Measurements from ENCODE around the gene FILIP1L.

The FILIP1L gene

DNA sequence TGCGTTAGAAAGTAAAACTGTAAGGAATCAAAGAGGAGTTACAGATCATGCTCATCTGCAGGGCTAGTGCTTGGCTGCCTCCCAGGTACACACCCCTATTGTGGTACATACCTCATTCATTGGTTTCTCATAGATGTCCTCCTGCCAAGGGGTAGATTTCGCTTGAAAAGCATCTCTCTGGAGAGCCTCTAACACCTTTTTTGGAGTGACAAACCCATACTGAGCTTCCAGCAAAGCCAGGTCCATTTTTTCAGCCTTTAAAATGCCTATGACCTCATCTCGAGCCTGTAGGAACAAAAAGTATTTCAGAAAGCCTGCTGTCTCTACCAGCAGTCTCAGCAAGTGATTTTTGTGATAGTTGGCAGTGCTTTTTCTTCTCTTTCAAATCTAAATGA lies 184.6 kb downstream of the FILIP1L start:
- no peak for DNase-seq (ENCODE audit: extremely low read depth in 1 of 2, low read depth in 1 of 2)

DNA sequence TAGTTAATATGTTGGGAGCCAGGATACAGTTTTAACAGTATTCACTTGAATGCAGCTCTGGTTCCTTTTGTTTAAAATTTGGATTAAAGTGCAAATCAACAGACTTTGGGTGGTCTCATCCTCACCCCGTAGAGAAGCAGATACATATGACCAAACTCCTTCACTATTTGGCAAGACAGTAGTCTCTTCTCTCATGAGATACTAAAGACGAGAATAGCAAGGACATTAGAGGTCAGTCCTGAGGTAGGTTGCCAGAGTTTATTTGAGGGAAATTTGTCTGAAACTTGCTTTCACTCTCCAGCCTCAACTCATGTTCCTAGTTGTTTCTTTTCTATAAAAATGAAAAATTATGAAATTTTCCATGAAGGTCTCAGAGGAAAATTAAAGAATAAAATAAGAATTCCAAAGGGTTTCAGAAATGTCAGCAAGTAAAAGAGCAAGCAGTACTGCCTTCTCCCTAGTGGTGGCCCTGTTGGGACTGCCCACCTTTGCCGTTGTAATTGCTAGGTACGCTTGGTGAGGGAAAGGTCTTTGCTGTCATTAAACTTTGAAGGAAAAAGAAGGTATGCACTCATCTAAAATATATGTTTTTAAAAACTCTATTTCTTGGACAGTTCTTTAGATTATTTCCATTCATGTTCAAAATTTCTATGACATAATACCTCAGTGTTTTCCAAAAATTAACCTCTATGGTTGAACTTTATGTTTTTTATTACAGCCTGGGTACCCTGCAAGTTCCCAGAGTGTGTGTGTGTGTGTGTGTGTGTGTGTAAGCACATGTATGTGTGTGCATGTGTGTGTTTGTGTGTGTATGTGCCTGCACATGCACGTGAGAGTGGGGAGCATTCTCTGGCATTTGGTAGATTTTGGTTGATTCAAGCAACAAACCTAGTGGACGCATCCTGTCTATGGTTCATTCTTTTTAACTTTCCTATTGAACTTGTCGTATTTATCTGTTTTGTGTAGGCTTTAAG lies 185.2 kb downstream of the FILIP1L start:
- no peak for DNase-seq (ENCODE audit: extremely low read depth in 1 of 2, low read depth in 1 of 2)

DNA sequence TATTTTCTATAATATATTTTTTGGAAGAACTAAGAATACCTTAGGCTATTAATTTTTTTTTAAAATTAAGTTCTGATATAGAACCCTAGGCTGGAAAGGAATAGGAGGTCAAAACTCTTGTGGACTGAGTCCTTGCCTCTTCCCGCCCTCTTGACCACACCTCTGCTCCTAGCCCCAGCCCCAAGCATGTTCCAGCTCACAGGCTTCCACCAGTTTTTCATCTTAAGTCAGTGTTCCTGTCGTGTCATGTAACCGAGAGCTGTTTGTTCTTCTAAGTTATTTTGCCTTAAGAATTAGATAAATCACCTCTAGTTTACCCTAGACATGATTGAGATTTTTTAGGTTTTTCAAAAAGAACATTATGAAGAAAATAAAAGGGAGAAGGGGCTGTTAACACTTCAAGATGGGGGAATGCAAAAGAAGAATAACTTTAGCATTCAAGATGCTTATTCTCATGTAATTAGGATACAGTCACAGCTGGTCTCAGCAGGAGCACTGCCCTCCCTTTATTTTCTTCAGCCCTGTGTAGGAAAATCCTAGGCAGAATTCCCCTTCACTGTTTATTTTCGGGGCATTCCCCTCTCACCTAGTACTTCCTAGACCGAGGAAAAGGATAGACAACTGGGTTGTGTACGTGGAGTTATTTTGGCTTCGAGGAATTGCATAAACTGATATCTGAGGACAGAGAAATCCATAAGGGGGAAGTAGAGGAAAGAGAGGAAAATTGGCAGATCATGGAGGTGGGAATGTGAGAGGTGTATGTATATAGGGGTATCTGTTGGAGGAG lies 186.4 kb downstream of the FILIP1L start:
- no peak for DNase-seq (ENCODE audit: extremely low read depth in 1 of 2, low read depth in 1 of 2)

DNA sequence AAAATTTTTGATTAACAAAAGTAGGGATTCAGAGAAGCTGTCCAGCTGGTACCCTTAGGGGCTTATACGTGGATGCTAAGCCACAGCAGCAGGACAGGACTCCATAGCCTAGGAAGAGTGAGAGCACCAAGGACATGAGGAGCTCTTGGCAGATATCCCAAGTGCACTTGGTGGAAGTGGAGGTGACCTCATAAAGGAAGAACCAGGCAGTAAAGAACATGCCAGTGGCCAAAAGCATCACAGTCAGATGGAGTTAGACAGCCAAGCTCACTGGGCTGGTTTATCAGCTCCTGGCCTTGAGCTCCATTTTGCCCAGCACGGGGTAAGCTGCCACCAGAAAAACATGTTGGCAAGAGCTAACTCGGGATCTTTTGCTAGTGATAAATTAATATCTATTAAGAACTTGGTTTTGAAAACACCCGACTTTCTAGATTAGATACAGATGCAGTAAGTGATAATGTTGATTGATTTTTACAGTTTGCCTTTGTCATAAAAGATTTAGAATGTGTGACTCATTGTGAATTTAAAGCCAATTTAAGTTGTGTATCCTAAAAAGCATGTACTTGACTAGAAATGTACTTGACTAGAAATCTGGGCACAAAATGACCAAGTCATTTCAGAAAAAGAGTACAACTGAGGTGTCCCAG lies 188.6 kb downstream of the FILIP1L start:
- no peak for DNase-seq (ENCODE audit: extremely low read depth in 1 of 2, low read depth in 1 of 2)

DNA sequence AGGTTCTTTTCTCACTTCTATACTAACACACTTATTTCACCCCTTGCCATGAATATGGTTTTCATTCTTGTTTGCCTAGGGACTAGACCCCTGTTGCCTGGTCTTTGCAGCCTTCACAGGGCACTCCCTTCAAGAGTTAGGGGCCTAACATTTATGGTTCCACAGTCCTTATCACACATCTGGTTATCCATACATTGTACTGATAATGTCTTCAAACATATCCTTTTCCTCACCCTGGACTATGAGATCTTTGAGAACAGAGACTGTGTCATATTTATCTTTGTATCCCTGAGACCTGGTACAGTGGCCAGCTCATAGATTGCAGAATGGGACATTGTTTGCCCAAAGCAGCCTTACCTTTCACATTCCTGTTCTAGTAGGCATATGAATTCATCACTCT lies 190.4 kb downstream of the FILIP1L start:
- no peak for DNase-seq (ENCODE audit: extremely low read depth in 1 of 2, low read depth in 1 of 2)

DNA sequence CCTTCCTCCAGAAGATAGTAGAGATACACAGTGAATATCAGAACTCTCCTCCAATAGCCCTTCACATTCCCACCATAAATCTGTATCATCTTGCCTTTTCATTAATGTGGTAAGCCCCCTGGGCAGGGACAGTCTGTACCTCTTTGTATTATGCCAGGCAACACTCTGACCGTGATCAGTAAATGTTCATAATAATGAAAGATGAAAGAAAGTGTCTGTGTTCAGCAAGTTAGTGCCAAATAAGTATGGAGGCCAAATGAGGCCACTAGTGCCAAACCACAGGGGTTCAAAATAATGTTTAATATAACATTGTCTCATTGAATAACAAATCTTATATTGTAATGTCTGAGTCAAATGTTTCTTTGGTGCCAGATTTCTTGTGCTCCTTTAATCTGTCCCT lies 192.3 kb downstream of the FILIP1L start:
- DNase-seq (ENCODE audit: extremely low read depth in 1 of 2, low read depth in 1 of 2), result no peak

DNA sequence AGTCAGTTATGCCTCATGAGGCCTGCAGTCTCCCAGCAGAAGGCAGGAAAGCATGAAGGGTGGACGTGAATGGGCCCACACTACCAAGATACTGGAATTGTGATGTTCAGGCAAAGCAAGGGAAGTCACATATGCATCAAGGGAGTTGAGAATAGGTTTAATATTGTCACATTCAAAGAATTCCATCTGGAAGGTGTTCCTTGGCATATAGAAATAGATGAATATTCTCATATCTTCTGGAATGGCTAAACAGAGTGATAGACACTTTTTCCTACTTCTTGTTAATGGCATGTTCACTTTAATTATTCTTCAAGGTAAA lies 193.0 kb downstream of the FILIP1L start:
- no peak for DNase-seq (ENCODE audit: extremely low read depth in 1 of 2, low read depth in 1 of 2)

DNA sequence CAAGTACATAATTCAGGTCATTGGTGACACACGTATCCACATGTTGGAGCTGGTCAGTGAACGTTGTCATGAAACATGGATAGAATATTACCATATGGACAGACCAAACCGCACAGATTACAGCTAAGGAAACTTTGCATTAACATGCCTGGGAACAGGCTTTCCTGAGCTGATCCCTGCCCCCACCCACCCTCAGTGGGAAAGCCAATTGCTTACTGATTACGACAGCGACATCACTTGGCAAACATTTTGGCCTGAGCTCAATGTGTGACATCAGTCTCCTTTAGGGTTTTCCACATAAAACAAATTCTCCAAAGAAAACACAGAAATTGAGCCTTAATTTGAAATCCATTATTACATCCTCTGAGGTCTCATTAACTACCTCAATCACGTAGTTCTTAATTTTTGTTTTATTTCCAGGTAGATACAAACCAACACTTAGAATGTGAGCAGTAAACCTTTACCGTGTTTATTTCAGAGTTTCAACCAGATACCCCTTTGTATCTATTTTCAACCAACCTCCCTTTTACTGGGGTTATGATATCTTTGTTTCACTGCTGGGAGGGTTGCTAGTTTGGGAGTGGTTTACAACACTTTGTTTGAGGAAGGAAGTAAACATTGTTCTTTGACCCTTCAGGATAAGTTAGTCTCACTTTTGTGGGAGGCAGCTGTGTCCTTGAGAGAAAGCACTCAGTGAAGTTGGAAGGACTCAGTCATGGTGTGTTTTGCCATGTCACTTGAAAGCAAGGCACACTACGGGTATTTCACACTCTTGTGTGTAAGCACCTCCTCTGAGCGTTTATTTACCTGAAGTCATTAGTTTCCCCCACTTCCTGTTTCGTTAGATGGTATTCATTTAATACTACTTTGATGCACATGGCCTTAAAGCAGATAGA lies 193.6 kb downstream of the FILIP1L start:
- DNase-seq (ENCODE audit: extremely low read depth in 1 of 2, low read depth in 1 of 2), result no peak

DNA sequence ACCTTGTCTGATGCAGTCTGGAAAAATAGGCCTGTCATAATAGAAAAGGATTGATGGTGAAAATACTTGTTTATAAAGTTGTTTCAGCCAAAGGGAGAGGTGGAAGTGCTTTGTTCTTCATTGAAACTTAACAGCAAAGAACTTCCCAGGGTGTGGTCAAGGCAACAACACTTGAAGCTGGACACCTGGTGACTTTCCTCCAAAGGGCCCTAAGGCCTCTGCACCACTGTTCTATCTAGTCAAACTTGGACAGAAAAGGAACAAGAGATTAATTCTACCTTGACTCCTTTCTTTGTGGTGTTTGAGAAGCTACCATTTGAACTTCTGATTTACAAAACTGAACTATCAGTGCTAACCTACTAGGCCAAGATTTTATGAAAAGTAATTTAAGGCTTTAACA lies 194.6 kb downstream of the FILIP1L start:
- no peak for DNase-seq (ENCODE audit: extremely low read depth in 1 of 2, low read depth in 1 of 2)

DNA sequence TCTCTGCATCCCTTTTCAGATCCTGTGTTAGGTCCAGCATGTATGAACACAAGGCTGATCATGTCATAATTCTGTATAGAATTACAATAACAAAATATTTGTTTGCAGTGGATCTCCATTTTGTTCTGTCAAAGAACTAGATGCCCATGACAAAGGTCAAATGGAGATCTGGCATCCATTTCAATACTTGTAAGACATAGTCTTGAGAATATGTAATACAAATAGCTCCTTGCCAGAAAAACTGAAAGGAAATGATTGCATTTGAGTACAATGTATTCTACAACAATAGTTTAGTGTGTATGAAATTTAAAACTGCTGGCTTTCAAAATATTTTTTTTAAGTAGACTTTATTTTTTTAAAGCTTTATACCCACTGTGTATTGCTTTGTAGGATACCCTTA lies 195.6 kb downstream of the FILIP1L start:
- DNase-seq (ENCODE audit: extremely low read depth in 1 of 2, low read depth in 1 of 2), result no peak

DNA sequence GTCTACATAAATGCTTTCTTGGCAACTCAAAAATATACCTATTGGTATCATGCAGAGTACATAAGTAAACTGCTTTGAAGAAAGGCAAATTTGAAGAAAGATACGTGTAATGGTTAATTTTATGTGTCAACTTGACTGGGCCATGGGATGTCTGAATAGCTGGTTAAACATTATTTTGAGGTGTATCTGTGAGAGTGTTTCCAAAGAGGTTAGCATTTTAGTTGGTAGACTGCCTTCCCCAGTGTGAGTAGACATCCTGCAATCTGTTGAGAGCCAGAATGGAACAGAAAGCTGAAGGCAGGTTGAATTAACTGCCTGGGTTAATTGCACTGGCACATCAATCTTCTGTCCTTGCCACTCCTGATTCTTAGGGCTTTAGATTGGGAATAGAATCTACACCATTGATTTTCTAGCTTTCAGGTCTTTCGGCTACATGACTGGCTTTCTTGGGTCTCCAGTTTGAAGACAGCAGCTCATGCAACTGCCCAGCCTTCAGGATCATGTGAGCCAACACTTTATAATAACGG lies 198.3 kb downstream of the FILIP1L start:
- no peak for DNase-seq (ENCODE audit: extremely low read depth in 1 of 2, low read depth in 1 of 2)

DNA sequence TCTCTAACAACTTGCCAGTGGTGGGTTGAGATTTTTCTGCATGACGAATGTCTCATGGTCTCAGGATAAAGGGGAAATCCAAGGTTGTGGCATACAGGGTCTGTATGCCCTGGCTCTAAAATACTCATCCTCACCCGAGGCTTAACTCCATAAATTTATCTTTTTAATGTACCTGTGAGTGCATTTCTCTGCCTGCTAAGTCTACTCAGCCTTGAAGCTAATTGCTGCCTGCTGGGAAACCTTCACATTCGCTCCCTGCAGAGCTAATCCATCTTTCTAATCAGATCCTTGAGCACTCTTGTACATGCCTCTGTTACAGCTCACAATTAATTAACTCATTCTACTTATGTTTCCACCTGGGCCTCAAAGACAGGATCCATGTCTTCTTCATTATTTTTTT lies 202.9 kb downstream of the FILIP1L start:
- no peak for DNase-seq (ENCODE audit: extremely low read depth in 1 of 2, low read depth in 1 of 2)

DNA sequence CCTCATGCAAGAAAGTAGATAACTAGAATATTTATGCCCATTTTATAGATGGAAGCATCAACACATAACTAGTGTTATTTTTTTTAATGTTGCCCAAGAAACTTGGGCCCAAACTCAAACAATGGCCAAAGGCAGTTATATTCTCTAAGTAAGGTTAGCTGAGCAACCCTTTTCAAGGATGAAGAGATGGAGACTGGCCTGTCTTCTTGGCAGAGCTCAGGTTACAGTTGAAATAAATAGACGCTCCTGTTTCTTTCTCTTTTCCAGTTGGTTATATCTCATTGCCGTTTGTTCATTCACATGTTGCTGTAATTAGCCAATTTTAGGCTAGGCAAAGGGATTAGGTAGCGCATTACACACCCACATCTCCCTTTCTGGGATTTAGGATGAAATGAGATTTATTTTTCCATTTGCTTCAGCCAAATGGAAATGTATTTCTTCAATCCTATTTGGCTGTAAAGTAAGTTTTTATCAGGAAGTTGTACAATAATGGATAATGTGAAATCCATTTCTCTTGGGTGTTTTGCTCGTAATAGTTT lies 203.5 kb downstream of the FILIP1L start:
- DNase-seq (ENCODE audit: extremely low read depth in 1 of 2, low read depth in 1 of 2), result no peak

DNA sequence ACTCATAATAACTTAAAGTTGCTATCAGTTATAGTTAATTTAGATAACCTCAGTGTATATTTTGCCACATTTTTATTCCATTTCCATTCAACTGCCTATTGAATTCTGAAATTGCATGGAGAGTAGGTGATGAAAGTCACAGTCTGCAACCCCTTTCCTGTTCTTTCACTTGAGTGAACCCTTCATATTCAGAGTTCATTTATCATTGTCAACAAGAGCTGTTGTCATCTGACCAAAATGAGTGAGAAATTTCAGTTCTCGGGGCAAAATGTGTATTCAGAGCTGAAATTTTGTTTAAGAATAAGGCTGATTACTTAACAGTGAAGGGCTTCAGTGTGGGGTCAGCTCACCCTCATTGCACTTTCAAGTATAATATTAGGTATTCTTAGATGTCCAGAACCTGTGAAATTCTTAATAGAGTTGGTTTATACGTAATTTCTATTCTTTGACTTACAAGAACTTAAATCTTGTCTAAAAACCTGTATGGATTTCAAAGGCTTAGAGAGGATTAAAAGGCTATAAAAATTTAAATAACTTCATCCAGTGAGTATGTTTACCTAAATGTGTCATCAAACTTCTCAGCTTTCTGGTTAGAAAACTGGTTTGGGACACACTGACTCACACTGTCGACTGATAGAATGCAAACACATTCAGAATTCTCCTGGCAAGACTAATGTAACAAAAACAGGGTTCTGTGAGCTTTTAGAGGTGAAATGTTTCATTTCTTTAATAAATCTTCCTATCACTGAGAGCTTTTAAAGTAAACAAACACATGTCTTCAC lies 204.4 kb downstream of the FILIP1L start:
- DNase-seq (ENCODE audit: extremely low read depth in 1 of 2, low read depth in 1 of 2), result no peak

DNA sequence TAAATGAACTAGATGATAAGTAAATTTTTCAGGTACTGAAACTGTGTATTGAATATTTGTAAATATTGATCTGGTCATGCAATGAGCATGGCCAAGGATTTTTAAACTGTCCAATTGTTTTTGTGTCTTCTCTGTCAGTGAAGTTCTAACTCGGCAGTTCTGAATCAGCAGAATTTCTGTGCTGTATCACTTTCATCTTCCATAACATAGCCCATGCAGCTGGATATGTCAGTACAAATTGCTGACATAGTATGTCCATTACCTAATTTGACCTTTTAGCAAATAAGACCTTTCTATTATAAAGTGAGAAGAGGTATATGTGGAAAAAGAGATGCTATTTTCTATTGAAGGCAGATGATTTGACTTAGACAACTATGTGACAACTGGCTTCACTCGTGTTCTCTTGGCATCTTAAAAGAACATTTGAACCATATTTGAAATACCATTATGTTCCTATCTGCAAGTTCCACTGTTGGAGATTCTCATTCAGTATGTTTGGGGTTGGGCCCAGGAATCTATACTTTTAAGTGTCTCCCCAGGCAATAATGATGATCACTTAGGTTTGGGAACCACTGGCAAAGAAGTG lies 206.2 kb downstream of the FILIP1L start:
- no peak for DNase-seq (ENCODE audit: extremely low read depth in 1 of 2, low read depth in 1 of 2)

DNA sequence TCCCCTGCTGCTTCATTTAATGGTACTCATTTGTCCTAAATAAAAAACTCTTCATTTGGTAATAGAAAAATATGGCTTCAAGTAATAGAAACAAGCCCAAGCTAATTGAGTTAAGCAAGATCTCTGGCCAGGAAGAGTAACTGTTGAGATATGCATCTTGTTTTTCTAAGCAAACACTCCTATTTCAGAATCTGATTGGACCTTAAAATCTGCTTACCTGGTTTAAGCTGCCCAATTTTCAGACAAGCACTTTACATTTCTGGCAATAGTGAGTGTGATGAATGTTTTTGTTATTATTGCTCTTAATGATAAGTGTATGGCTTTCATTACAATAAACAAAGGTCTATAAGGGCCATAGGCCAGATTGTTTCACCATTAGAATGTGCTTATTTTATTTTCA lies 210.4 kb downstream of the FILIP1L start:
- DNase-seq (ENCODE audit: extremely low read depth in 1 of 2, low read depth in 1 of 2), result no peak

DNA sequence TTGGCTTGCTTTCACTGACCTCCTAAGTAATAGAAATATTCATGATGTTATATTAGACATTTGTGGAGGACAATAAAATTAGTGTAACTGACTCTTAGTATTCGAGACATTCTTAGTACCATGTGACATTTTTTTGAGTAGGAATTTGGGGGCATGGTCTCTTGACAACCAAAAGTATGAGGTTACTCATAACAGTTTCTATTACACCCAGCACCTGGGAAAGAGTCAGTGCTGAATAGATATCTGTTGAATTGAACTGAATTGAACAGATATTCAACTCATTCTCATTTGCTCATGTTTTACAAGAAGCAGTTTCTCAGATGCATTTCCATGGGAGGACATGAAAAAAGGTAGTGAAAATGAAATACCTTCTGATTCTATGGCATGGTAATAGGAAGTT lies 212.2 kb downstream of the FILIP1L start:
- DNase-seq (ENCODE audit: extremely low read depth in 1 of 2, low read depth in 1 of 2), result no peak

DNA sequence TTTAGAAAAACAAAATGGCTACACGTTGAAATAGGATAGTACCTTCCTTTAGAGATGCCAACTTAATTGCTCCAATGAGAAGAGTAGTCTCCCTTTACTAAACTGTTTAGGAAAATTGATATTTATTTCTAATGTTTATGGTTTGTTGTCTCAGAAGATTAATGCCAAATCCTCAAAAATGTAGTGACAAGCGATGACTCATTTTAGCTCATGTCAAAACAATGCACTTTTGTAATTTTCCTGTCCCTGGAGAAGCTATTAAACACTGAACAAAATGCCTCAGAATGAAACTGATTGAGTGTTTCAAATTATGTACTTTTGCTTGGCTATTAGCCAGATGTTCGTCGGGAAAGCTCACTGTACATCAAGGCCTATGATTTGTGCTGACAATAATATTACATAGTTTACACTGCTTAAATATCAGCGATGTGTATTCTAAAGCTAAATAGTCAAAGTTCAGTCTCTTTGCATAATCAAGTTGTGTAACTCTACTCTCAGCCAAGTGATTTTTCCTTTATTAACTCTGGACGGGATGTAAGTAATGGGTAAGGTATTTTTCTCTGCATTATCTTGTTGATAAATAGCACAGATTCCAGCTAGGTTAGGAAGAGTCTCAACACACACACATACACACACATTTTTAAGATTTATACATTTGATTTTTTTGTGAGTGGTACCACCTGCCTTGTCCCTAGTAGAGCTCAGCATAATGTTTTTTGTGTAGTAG lies 212.9 kb downstream of the FILIP1L start:
- no peak for DNase-seq (ENCODE audit: extremely low read depth in 1 of 2, low read depth in 1 of 2)
